HAP-1 (cell line): ENCODE measurements around the gene PDXDC1.
"Not testable (repeated sequence)": the region's sequence is repeated elsewhere in the genome, so short reads cannot be mapped to it uniquely, and the experiment has no call there.

Source experiments
- DNase-seq, 2 experiments: peaks; one replicate each; pipeline ENCODE4 v3.0.0-alpha.2; 2016 to 2020; ENCODE audit warnings: low spot score in 2 of 2
- H3K27me3 ChIP-seq: fragments of 250-450 bp; sonication (Bioruptor Pico); 2 replicates; pipeline ENCODE4 v1.5.1; 2020; ENCODE audit warnings: low read depth, mild to moderate bottlenecking, moderate library complexity
- H3K36me3 ChIP-seq: fragments of 250-450 bp; sonication (Bioruptor Pico); replicated peaks from 2 replicates; pipeline ENCODE4 v1.5.1; 2020; ENCODE audit warnings: mild to moderate bottlenecking
- H3K4me1 ChIP-seq: fragments of 250-450 bp; sonication (Bioruptor Pico); 2 replicates; pipeline ENCODE4 v1.5.1; 2020; ENCODE audit warnings: mild to moderate bottlenecking
- H3K4me3 ChIP-seq: fragments of 250-450 bp; sonication (Bioruptor Pico); 2 replicates; pipeline ENCODE4 v1.5.1; 2020; ENCODE audit warnings: mild to moderate bottlenecking, moderate library complexity
- H3K9me3 ChIP-seq: fragments of 250-450 bp; sonication (Bioruptor Pico); 2 replicates; pipeline ENCODE4 v1.5.1; 2020; ENCODE audit warnings: mild to moderate bottlenecking, moderate library complexity
- in situ Hi-C: fragments of 300-500 bp; cut with MboI; formaldehyde crosslinking; loops from 3 replicates; pipeline ENCODE4 v1.14.3; 2020; ENCODE audit warnings: low sequenced_read_pairs, inconsistent platforms, mixed read lengths

The PDXDC1 gene

GRCh38 chr16:14988092-14988491 is 13.3 kb downstream of the PDXDC1 start:
- in situ Hi-C loops, H3K27me3 ChIP-seq, H3K9me3 ChIP-seq, DNase-seq, H3K4me3 ChIP-seq, H3K4me1 ChIP-seq, H3K36me3 ChIP-seq: not testable (repeated sequence)

- in situ Hi-C loops, H3K27me3 ChIP-seq, H3K9me3 ChIP-seq, H3K4me3 ChIP-seq, H3K4me1 ChIP-seq, DNase-seq, H3K36me3 ChIP-seq: not testable (repeated sequence)
Observed at GRCh38 chr16:14988661-14989191, 13.9 kb downstream of the PDXDC1 start.

GRCh38 chr16:14989291-14990281 is 14.8 kb downstream of the PDXDC1 start:
- H3K9me3 ChIP-seq, H3K4me1 ChIP-seq, H3K36me3 ChIP-seq, DNase-seq, H3K27me3 ChIP-seq, H3K4me3 ChIP-seq, in situ Hi-C loops: not testable (repeated sequence)

- H3K27me3 ChIP-seq, H3K36me3 ChIP-seq, in situ Hi-C loops, H3K4me3 ChIP-seq, DNase-seq, H3K4me1 ChIP-seq, H3K9me3 ChIP-seq: not testable (repeated sequence)
Observed at GRCh38 chr16:14993277-14994151, 18.7 kb downstream of the PDXDC1 start.

- H3K36me3 ChIP-seq, H3K4me1 ChIP-seq, DNase-seq, in situ Hi-C loops, H3K4me3 ChIP-seq, H3K27me3 ChIP-seq, H3K9me3 ChIP-seq: not testable (repeated sequence)
Observed at GRCh38 chr16:14996702-14997101, 21.9 kb downstream of the PDXDC1 start.

- H3K4me1 ChIP-seq, in situ Hi-C loops: not testable (repeated sequence)
Observed at GRCh38 chr16:14998300-14998699, 23.5 kb downstream of the PDXDC1 start.

GRCh38 chr16:14999845-15000244 is 25.0 kb downstream of the PDXDC1 start:
- H3K4me1 ChIP-seq, H3K27me3 ChIP-seq, in situ Hi-C loops, H3K36me3 ChIP-seq, H3K9me3 ChIP-seq, H3K4me3 ChIP-seq, DNase-seq: not testable (repeated sequence)

More at GRCh38 chr16:14998300-14998699, 23.5 kb downstream of the PDXDC1 start:
- H3K27me3 ChIP-seq, DNase-seq, H3K36me3 ChIP-seq, H3K4me3 ChIP-seq, H3K9me3 ChIP-seq: not testable (repeated sequence)

GRCh38 chr16:15002448-15002847 is 27.6 kb downstream of the PDXDC1 start:
- in situ Hi-C loops, H3K9me3 ChIP-seq, H3K4me1 ChIP-seq, H3K4me3 ChIP-seq, H3K36me3 ChIP-seq, H3K27me3 ChIP-seq, DNase-seq: not testable (repeated sequence)

GRCh38 chr16:15005357-15006132 is 30.7 kb downstream of the PDXDC1 start:
- DNase-seq, H3K27me3 ChIP-seq, H3K4me1 ChIP-seq, H3K4me3 ChIP-seq, H3K9me3 ChIP-seq, H3K36me3 ChIP-seq, in situ Hi-C loops: not testable (repeated sequence)

GRCh38 chr16:15008647-15009046 is 33.8 kb downstream of the PDXDC1 start:
- DNase-seq, H3K27me3 ChIP-seq, in situ Hi-C loops, H3K36me3 ChIP-seq, H3K4me1 ChIP-seq, H3K4me3 ChIP-seq, H3K9me3 ChIP-seq: not testable (repeated sequence)

- H3K9me3 ChIP-seq, H3K4me3 ChIP-seq, H3K27me3 ChIP-seq, DNase-seq, H3K4me1 ChIP-seq, in situ Hi-C loops, H3K36me3 ChIP-seq: not testable (repeated sequence)
Observed at GRCh38 chr16:15012941-15013340, 38.1 kb downstream of the PDXDC1 start.

GRCh38 chr16:15015671-15016070 is 40.8 kb downstream of the PDXDC1 start:
- H3K4me3 ChIP-seq, DNase-seq, in situ Hi-C loops, H3K9me3 ChIP-seq, H3K4me1 ChIP-seq, H3K36me3 ChIP-seq, H3K27me3 ChIP-seq: not testable (repeated sequence)

- H3K36me3 ChIP-seq, H3K4me1 ChIP-seq, H3K4me3 ChIP-seq, H3K9me3 ChIP-seq, in situ Hi-C loops, DNase-seq, H3K27me3 ChIP-seq: not testable (repeated sequence)
Observed at GRCh38 chr16:15016354-15016753, 41.5 kb downstream of the PDXDC1 start.
